Upper lobe of right lung (tissue), 1 donor: ENCODE data around the gene WWOX. TPM values are rescaled to one million over a fixed set of nuclear protein-coding genes. Genes with fewer than 3 reads are reported as not detected.

ENCODE experiments used
- ATAC-seq: fragments of 200-7000 bp; cut with Tn5 transposase; one replicate; pipeline ENCODE4 v1.9.1; 2020; ENCODE audit warnings: mild to moderate bottlenecking, moderate library complexity
- DNase-seq: peaks from one replicate; pipeline ENCODE4 v3.0.0-alpha.2; 2020
- H3K27ac ChIP-seq: fragments of 200-600 bp; one replicate; pipeline ENCODE4 v1.8.0; 2022
- H3K27me3 ChIP-seq: fragments of 200-600 bp; one replicate; pipeline ENCODE4 v1.8.0; 2022; ENCODE audit warnings: mild to moderate bottlenecking
- H3K36me3 ChIP-seq: fragments of 200-600 bp; one replicate; pipeline ENCODE4 v1.8.0; 2022
- H3K4me1 ChIP-seq: fragments of 200-600 bp; one replicate; pipeline ENCODE4 v1.8.0; 2022
- H3K4me3 ChIP-seq: fragments of 200-600 bp; one replicate; pipeline ENCODE4 v1.8.0; 2022; ENCODE audit warnings: mild to moderate bottlenecking
- H3K9me3 ChIP-seq: fragments of 200-600 bp; one replicate; pipeline ENCODE4 v1.8.0; 2022
- CTCF ChIP-seq: fragments of 200-600 bp; IDR thresholded peaks from one replicate; pipeline ENCODE4 v1.8.0; 2022; ENCODE audit warnings: antibody characterized with exemption
- intact Hi-C: fragments of 100-400 bp; cut with DNase I; formaldehyde crosslinking; loops from one replicate; pipeline ENCODE4 v1.11.0; 2022
- total RNA-seq: library from RNA; stranded (reverse); fragmentation: NEBNext Ultra II Directional; extraction: Animal tissue kit (Norgen Biotek cat#: 25700); gene quantifications from one replicate; pipeline ENCODE4 v1.2.1, GENCODE V29; 2021
- donor health status: DM: no; HTN: yes; CAD: no; lungs with severe emphysema.

The WWOX gene
- total RNA-seq, 1 donor from 2014 or later: 17.0 TPM

DNA sequence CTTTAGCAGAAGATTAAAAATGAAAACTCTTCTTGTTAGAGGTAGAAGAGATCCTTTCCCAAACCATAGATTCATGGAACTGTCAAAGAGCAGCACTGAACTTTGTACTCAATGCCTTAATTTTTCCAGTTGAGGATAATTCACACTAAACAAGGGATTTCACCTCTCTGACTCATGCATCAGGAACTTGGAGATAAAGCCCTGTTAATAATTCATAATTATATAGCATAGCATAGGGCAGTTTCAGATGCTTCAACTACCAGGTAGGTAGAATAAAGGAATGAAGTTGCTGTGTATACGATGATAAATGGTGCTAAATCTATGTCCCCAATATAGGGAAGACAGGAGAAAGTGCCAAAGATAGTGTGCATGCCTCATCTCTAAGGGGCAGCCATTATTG, 1050.7 kb downstream of the WWOX start:
- intact Hi-C loops: no loop called here
- ATAC-seq (no peak), DNase-seq (no peak)
- Histone ChIP-seq H3K36me3 (no peaks in the 10 kb centered on the region), H3K27ac (no peak overlapping the region), H3K4me1 (no peaks in the 10 kb centered on the region), H3K27me3 (no peaks in the 10 kb centered on the region), H3K9me3 (no peaks in the 10 kb centered on the region), H3K4me3 (no peak overlapping the region)
- no peak for TF ChIP-seq CTCF

GRCh38 chr16:79150632-79151310, 1051.3 kb downstream of the WWOX start:
- Histone ChIP-seq H3K4me3 (no peak overlapping the region), H3K27ac (no peak overlapping the region), H3K27me3 (no peaks in the 10 kb centered on the region), H3K4me1 (no peaks in the 10 kb centered on the region), H3K9me3 (no peaks in the 10 kb centered on the region), H3K36me3 (no peaks in the 10 kb centered on the region)
- no peak for TF ChIP-seq CTCF
- intact Hi-C loops: no loop called here
- DNase-seq: no peak
- ATAC-seq: no peak

DNA sequence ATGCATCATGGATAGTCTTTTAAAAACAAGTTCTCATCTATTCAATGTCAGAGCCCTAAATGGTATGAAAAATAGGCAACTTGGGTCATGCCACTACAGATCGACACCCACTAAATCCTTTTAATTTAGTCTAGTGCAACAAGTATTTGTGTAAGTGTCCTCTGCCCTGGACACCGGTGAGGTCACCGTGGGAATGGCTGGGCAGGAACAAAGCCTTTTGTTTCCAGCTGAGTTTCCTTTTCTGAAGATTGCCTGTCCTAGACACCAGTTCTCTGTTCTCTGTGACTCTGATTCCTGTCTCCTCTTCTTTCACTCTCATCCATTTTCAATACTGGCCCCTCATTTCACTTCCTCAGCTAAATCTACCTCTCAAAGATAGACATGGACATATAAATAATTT, 1054.6 kb downstream of the WWOX start:
- H3K4me3 ChIP-seq: no peak overlapping the region
- intact Hi-C loops: no loop called here
- no peak for TF ChIP-seq CTCF
- DNase-seq: no peak
- no peaks in the 10 kb centered on the region for H3K27me3 ChIP-seq
- ATAC-seq: no peak
- no peaks in the 10 kb centered on the region for H3K4me1 ChIP-seq
- H3K9me3 ChIP-seq: no peaks in the 10 kb centered on the region
- H3K36me3 ChIP-seq: no peaks in the 10 kb centered on the region
- H3K27ac ChIP-seq: no peak overlapping the region

DNA sequence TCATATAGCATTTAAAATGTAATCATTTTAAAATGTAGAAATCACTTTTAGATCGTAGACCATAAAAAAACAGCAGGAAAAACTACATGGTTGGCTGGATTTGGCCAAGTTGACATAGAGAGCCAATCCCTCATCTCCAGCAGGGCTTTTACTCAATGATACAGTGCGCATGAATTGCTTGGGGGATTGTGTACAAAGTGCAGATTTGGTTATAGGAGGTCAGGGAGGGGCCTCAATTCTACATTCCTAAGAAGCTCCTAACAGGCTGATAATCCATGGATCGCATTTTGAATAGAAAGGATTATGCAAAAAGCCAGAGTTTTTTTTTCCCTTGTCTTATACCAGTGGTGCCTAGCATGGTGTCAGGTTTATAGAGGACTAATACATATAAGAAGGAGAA, 1056.0 kb downstream of the WWOX start:
- intact Hi-C loops: no loop called here
- Histone ChIP-seq H3K36me3 (no peaks in the 10 kb centered on the region), H3K27me3 (no peaks in the 10 kb centered on the region), H3K4me1 (no peaks in the 10 kb centered on the region), H3K27ac (no peak overlapping the region), H3K9me3 (no peaks in the 10 kb centered on the region), H3K4me3 (no peak overlapping the region)
- no peak for TF ChIP-seq CTCF
- ATAC-seq (no peak), DNase-seq (no peak)

DNA sequence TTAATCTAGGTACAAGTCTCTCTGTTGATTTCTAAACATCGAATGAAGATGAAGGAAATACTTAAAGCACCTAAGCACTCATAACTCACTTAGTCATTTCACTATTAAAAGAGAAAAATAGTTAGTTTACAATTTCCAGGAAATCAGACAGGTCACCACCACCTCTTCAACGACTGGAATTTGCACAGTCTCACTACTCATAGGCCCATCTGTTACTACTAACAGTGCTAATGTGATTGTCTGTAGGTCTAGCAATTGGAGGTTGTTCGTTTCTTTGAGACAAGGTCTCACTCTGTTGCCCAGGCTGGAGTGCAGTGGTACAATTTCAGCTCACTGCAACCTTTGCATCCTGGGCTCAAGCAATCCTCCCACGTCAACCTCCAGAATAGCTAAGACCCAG, 1056.5 kb downstream of the WWOX start:
- intact Hi-C loops: no loop called here
- H3K27me3 ChIP-seq: no peaks in the 10 kb centered on the region
- H3K36me3 ChIP-seq: no peaks in the 10 kb centered on the region
- H3K4me3 ChIP-seq: no peak overlapping the region
- H3K9me3 ChIP-seq: no peaks in the 10 kb centered on the region
- DNase-seq (no peak), ATAC-seq (no peak)
- TF ChIP-seq CTCF: no peak
- no peaks in the 10 kb centered on the region for H3K4me1 ChIP-seq
- H3K27ac ChIP-seq: no peak overlapping the region

DNA sequence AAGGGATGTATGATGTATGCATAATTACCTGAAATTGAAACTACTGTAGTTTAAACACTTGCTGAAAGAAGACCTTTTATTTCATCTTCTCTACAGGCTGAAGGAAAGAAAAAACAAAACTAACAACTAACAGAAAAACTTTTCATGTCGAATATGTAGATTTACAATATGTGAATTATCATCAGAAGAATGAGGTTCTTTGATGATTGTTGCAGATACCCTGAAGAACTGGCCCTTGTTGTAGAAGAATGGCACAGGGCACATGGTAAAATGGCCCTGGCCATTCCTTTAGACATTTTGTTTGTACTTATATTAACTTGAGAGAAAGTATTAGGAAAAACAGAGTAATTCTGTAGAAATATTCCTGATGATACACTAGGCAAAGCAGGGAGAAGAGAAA, 1057.3 kb downstream of the WWOX start:
- no peaks in the 10 kb centered on the region for H3K27me3 ChIP-seq
- no peak overlapping the region for H3K27ac ChIP-seq
- no peaks in the 10 kb centered on the region for H3K9me3 ChIP-seq
- no peaks in the 10 kb centered on the region for H3K4me1 ChIP-seq
- intact Hi-C loops: no loop called here
- no peak overlapping the region for H3K4me3 ChIP-seq
- no peak for TF ChIP-seq CTCF
- ATAC-seq (no peak), DNase-seq (no peak)
- H3K36me3 ChIP-seq: no peaks in the 10 kb centered on the region
